Measurements from ENCODE around the gene ZDHHC18.

DNA sequence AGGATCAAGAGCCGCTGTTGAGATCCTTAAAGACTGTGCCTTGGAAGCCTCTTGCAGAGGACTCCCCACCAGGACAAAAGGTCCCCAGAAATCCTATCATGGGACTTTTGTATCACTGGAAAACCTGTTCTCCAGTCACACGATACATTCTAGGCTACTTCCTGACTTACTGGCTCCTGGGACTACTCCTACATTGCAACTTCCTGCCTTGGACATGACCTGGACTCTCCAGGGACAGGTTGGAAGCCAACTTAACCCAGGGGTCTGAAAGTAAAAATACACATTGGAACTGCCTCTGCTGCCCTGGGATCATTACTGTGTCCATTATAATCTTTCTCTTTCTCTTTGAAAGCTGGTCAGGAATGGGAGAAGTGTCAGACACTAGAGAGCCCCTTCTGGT lies 28.9 kb upstream of the ZDHHC18 start:
- TF ChIP-seq, protein P1, sequence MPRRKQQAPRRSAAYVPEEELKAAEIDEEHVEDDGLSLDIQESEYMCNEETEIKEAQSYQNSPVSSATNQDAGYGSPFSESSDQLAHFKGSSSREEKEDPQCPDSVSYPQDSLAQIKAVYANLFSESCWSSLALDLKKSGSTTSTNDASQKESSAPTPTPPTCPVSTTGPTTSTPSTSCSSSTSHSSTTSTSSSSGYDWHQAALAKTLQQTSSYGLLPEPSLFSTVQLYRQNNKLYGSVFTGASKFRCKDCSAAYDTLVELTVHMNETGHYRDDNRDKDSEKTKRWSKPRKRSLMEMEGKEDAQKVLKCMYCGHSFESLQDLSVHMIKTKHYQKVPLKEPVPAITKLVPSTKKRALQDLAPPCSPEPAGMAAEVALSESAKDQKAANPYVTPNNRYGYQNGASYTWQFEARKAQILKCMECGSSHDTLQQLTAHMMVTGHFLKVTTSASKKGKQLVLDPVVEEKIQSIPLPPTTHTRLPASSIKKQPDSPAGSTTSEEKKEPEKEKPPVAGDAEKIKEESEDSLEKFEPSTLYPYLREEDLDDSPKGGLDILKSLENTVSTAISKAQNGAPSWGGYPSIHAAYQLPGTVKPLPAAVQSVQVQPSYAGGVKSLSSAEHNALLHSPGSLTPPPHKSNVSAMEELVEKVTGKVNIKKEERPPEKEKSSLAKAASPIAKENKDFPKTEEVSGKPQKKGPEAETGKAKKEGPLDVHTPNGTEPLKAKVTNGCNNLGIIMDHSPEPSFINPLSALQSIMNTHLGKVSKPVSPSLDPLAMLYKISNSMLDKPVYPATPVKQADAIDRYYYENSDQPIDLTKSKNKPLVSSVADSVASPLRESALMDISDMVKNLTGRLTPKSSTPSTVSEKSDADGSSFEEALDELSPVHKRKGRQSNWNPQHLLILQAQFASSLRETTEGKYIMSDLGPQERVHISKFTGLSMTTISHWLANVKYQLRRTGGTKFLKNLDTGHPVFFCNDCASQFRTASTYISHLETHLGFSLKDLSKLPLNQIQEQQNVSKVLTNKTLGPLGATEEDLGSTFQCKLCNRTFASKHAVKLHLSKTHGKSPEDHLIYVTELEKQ (tag by site-specific recombination; IDR thresholded peaks at IDR 0.05; ENCODE audit: borderline replicate concordance), result no peak
- TF ChIP-seq, protein P2, sequence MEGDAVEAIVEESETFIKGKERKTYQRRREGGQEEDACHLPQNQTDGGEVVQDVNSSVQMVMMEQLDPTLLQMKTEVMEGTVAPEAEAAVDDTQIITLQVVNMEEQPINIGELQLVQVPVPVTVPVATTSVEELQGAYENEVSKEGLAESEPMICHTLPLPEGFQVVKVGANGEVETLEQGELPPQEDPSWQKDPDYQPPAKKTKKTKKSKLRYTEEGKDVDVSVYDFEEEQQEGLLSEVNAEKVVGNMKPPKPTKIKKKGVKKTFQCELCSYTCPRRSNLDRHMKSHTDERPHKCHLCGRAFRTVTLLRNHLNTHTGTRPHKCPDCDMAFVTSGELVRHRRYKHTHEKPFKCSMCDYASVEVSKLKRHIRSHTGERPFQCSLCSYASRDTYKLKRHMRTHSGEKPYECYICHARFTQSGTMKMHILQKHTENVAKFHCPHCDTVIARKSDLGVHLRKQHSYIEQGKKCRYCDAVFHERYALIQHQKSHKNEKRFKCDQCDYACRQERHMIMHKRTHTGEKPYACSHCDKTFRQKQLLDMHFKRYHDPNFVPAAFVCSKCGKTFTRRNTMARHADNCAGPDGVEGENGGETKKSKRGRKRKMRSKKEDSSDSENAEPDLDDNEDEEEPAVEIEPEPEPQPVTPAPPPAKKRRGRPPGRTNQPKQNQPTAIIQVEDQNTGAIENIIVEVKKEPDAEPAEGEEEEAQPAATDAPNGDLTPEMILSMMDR (tag by site-specific recombination; IDR thresholded peaks at IDR 0.05), result no peak
- TF ChIP-seq ZNF510 (tag by site-specific recombination; IDR thresholded peaks at IDR 0.05; ENCODE audit: insufficient replicate concordance), result no peak
- TF ChIP-seq ZBTB48 (tag by site-specific recombination; IDR thresholded peaks at IDR 0.05), result no peak
- no peak for TF ChIP-seq MZF1 (tag by site-specific recombination; IDR thresholded peaks at IDR 0.05; ENCODE audit: borderline replicate concordance)
- TF ChIP-seq, protein P3, sequence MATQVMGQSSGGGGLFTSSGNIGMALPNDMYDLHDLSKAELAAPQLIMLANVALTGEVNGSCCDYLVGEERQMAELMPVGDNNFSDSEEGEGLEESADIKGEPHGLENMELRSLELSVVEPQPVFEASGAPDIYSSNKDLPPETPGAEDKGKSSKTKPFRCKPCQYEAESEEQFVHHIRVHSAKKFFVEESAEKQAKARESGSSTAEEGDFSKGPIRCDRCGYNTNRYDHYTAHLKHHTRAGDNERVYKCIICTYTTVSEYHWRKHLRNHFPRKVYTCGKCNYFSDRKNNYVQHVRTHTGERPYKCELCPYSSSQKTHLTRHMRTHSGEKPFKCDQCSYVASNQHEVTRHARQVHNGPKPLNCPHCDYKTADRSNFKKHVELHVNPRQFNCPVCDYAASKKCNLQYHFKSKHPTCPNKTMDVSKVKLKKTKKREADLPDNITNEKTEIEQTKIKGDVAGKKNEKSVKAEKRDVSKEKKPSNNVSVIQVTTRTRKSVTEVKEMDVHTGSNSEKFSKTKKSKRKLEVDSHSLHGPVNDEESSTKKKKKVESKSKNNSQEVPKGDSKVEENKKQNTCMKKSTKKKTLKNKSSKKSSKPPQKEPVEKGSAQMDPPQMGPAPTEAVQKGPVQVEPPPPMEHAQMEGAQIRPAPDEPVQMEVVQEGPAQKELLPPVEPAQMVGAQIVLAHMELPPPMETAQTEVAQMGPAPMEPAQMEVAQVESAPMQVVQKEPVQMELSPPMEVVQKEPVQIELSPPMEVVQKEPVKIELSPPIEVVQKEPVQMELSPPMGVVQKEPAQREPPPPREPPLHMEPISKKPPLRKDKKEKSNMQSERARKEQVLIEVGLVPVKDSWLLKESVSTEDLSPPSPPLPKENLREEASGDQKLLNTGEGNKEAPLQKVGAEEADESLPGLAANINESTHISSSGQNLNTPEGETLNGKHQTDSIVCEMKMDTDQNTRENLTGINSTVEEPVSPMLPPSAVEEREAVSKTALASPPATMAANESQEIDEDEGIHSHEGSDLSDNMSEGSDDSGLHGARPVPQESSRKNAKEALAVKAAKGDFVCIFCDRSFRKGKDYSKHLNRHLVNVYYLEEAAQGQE (tag by site-specific recombination; IDR thresholded peaks at IDR 0.05), result no peak
- TF ChIP-seq ZFP3 (tag by site-specific recombination; IDR thresholded peaks at IDR 0.05; ENCODE audit: low read depth), result no peak

All from HEK293 (cell line).